SK-N-SH (cell line): Measurements from ENCODE around the gene OVOL3.

Experiments
- GABPA ChIP-seq: IDR thresholded peaks from 2 replicates; pipeline ENCODE4 v1.4.0; 2012; ENCODE audit warnings: low read depth, mild to moderate bottlenecking
- NFIC ChIP-seq: IDR thresholded peaks from 2 replicates; pipeline ENCODE4 v1.4.0; 2012; ENCODE audit warnings: borderline replicate concordance

GRCh38 chr19:36082916-36083315, 28.0 kb upstream of the OVOL3 start:
- no peak for TF ChIP-seq GABPA
- TF ChIP-seq NFIC, result no peak
